UCSD-AML1 (cell line): ENCODE results near the gene MFSD11.
"Not testable (repeated sequence)": the region's sequence is repeated elsewhere in the genome, so short reads cannot be mapped to it uniquely, and the experiment has no call there.

ENCODE experiments used
- DNase-seq: peaks from one replicate; lab custom pipeline; 2025; ENCODE audit not compliant: unreplicated experiment; lab: John Stamatoyannopoulos, UW

The MFSD11 gene

DNA sequence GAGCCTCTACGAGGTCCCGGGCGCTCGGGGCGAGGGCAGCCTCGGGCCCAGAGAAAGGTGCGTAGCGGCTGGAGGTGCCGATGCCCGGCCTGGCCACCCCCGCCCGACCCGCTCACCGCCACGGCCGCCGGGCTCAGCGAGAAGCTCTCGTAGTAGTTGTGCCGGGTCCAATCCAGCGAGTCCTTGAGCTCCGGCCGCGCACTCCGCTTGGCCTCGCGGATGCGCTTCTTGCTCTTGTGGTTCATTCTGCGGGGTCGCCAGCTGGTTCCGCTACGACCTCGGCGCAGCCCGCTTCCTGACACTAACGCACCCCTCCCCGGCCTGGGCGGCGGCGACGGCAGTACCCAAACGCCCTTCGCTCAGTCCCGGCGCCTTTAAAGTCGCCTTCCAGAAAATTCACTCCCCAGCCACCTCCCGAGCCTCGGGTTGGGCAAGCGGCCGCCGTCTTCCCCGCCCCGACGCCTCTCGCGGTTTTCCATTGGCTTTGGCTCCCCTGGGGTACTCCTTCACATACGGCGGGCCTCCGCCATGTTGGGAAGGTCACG, 11.6 kb upstream of the MFSD11 start, which contains the start of gene JMJD6:
Gene JMJD6 (minus strand): TSS at position 376 of the 545 bp plus-strand sequence. CDS start 131 bp downstream, at position 245.
- peak; percentile 96 for DNase-seq

DNA sequence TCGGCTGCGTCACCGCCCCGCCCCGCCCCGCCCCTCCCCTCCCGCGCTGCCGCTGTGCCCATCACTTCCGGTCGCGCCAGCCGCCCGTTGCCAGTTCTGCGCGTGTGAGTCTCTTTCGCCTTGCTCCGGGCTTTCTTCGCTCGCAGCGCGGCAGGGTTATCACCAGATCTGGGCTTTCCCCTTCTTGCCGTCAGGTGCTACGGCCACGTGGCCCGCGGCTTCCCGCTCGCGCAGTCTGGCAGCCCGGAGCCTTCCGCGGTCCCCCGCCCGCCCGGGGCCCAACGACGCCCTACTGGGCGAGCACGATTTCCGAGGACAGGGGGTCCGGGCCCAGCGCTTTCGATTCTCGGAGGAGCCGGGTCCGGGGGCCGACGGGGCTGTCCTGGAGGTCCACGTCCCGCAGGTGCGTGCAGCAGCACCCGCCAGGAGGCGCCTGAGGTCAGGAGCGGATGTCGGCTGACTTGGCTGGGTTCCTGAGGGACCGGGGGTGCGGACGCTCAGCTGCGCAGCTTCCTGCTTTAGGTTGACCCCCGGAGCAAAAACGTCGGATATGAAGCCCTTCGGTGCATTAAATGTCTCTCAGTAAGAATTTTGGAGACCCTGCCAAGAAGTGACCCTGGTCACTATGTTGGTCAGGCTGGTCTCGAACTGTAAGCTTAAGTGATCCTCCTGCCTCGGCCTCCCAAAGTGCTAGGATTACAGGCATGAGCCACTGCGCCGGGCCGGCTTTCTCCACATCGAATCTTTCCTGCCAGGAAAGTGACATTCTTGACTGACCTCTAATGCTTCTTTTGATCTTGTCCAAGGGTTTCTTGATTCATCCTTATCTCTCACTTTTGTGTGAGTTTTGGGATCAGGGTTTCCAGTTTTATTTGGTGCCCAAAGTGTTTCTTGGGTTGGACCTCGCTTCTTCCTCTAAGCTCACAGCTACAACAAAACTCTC, 10.9 kb upstream of the MFSD11 start, which contains the start of gene METTL23:
Gene METTL23 (plus strand): TSS at position 64 of the 943 bp plus-strand sequence. CDS start 2,872 bp downstream, outside the sequence.
- peak; percentile 78 for DNase-seq

DNA sequence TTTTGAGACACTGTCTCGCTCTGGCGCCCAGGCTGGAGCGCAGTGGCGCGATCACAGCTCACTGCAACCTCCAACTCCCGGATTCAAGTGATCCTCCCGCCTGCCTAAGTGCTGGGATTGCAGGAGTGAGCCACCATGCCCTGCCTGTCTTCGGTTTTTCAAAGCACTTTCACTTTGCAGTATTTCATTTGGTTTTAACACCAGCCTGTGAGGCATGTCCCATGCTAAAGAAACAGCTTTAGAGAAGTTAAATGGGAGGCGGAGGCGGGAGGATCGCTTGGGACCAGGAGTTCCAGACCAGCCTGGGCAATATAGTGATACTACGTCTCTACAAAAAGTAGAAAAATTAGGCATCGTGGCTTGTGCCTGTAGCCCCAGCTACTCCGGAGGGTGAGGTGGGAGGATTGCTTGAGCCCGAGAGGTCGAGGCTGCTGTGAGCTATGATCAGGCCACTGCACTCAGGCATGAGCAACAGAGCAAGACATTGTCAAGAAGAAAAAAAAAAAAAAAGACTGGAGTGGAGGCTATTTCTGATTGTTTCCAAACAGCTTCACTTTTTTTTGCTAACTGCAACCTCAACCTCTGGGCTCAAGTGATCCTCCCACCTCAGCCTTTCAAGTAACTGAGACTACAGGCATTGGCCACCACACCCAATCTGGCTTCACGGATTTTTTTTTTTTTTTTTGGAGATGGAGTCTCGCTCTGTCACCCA, 10.0 kb upstream of the MFSD11 start:
- DNase-seq = no peak

DNA sequence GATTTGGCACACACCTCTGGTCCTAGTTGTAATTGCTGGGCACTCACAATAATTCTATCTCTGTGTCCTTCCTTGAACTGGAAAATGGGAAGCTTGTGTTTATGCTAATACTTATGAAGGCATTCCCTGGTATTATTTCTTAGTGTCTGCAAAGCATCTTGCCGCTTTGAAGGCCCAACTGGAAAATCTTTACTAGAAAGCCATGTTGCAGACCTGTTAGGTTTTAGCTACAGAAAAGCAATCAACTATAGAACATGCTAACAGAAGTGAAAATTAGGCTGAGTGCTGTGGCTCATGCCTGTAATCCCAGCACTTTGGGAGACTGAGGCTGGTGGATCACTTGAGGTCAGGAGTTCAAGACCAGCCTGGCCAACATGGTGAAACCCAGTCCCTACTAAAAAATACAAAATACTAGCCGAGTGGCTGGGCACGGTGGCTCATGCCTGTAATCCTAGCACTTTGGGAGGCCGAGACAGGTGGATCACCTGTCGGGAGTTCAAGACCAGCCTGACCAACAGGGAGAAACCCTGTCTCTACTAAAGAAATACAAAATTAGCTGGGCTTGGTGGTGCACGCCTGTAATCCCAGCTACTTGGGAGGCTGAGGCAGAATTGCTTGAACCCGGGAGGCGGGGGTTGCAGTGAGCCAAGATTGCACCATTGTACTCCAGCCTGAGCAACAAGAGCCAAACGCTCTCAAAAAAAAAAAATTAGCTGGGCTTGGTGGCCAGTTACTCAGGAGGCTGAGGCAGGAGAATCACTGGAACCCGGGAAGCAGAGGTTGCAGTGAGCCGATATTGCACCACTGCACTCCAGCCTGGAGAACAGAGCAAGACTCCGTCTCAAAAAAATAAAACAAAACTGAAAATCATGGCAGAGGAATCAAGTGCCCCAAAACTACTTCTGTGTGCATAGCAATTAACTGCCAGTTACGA, 5.9 kb upstream of the MFSD11 start:
- not testable (repeated sequence) for DNase-seq

DNA sequence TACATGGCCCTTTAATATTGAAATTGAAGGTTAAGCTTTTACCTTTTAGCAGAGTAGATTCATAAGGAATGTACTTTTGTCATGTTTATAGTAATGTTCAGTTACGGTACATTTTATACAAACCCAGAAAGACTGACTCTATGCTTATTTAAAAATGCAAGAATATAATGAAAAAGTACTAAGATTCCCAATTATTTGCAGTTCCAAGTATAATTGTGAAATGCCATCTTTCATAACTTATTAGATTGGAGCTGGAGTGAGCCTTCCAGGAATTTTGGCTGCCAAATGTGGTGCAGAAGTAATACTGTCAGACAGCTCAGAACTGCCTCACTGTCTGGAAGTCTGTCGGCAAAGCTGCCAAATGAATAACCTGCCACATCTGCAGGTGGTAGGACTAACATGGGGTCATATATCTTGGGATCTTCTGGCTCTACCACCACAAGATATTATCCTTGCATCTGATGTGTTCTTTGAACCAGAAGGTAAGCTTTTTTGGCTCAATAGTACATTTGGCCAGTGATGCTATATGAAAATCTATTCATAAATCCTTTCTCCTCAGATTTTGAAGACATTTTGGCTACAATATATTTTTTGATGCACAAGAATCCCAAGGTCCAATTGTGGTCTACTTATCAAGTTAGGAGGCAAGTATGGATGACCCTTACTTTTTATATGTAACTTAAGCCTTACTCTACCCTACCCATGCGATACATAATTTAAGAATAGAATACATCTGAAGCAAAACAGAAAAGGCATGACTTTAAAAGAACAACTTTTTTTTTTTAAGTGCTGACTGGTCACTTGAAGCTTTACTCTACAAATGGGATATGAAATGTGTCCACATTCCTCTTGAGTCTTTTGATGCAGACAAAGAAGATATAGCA, 4.9 kb upstream of the MFSD11 start:
- no peak for DNase-seq

DNA sequence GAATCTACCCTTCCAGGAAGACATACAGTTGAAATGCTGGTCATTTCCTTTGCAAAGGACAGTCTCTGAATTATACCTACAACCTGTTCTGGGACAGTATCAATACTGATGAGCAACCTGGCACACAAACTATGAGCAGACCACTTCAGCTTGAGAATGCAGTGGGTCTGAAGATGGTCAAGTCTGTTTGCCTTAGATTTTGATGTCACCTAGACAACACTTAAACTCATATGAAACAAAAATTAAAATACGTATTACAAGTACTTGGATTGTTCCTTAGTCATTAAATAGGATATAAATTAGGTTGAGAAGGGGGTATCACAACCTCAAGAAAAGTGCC, 4.3 kb upstream of the MFSD11 start:
- no peak for DNase-seq

DNA sequence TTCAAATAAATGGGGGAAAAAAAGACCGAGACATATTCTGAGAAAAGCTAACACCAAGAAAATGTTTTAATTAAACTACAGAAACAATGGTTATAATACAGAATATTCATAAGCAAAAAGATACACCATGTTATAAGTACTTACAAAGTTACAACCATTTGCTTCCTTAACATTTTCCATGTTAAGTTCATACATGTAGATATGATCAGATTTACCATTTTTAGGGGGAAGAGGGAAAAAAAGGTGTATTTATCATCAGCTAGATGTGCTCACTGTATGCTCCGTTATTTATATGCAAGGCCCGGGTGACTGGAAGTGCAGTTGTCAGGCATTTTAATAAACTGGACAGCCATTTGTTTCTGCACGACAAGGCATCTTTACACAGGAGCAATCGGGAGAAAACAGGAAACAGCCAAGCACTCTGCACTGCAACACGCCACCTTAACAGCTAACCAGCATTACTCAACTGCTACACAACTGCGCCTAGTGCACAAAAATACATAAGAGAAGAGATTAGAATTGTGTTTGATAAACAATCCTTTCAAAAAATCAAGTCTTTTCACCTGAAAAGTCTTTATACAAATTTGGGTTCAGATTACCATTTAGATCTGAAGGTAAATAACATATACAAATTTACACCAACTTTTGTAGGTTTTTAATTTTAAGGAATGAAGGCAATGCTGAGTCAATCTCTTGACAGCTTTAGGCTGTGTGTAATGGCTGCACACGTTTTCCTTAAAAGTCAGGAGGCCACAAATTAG, 3.7 kb upstream of the MFSD11 start:
- peak; percentile 20 for DNase-seq

DNA sequence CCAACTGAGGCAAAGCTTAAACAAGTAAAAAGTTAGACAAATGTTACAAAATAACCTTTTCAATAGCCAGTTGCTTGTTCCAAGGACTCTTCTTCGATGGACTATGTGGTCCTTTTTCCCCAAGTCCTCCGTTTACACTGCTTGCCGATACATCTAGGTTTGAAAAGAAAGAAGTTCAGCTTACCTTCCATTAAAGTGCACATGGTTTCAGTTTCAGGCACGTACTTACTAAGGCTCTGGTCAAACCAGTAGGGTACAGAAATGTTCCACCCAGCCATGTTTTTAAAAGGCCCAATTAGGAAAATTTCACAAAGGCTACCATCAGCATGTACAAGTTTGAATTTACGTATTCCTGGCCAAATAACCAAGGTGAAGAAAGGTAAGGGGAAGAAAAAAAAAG, 2.9 kb upstream of the MFSD11 start:
- no peak for DNase-seq

DNA sequence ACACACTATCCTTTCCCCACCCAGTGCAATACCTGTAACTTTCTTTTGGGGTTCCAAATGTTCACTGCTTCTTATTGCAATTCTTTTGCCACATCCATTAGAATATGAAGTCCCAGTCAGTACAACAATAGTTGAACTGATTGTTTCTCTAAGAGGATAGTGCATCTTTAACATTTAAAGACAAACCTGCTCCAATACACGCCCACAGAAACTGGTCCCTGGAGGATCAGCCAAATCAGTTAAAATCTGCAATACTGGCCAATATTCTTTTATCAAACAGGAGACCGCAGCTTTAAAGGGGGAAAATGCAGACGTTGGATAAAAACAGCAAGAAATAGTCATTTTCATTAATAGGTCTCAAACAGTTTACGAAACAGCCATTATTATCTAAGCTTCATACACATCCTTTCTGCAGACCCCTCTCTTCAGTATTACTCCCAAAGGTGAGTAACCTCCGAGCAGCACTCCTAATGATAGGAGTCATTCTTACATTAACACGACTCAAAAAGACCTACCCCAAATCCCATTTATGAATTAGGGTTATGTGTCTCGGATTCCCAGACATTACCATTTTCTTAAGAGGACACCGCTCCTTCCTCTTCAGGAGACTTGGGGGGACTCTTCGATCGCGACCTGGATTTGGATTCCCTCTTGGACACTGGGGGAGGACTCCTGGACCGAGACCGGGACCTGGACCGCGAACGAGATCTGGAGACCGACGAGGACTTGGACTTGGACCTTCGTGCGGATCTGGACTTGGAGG, 2.2 kb upstream of the MFSD11 start:
- no peak for DNase-seq

DNA sequence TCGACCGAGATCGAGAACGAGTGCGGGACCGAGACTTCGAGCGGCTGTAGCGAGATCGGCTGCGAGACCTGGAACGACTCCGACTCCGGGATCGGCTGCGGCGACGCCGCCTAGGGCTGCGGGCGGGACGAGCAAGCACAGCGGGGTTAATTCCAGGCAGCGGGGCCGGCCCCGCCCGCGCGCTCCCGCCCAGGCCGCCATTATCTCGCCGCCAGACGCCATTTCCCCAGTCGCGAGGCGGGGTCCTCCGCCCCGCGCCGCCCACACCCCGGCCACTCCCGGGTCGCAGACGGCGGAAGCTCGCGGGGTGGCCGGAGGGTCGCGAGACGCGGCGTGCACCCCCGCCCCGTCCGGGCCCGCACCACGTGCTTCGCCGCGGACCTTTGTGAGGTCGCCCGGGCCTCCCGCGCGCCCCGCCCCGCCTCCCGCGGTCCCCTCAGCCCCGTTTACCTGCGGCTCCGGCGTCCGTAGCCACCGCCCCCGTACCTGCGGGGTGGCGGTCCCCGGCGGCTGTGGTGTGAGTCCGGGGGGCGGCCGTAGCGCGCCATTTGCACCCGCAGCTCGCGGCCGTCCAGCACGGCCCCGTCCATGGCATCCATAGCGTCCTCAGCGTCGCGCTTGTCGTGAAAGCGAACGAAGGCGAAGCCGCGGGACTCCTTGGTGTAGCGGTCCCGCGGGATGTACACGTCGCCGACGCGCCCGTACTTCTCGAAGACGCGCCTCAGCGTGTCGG, 1.4 kb upstream of the MFSD11 start:
- DNase-seq = peak; percentile 74

DNA sequence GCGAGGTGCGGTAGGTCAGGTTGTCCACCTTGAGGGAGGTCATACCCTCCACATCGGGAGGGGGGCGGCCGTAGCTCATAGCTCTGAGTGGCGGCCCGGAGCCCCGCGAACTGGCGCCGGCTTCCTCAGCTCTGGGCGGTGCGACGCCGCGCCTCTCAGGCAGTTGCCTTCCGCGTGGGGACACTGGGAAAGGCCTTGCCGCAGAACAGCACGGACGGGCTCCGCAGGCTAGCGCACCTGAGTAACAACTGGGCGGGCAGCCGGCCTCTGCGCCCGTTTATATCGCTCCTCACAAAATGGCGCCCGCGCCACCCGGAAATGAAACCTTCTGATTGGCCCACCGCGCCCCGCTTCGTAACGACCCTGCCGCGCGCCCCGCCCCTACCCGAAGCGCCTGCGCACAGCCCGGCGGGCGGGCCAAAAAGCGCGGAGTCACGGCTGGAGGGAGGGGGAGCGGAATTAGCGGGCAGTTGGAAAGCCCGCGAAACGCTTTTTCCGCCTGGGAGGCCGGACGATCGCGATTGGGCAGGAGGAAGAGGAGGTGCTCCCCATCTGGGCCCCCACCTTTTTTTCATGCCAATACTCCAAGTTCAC, 740 bp upstream of the MFSD11 start, which contains the start of gene SRSF2:
Gene SRSF2 (minus strand): TSS at position 250 of the 594 bp plus-strand sequence. CDS start 171 bp downstream, at position 79.
- DNase-seq = peak; percentile 100

DNA sequence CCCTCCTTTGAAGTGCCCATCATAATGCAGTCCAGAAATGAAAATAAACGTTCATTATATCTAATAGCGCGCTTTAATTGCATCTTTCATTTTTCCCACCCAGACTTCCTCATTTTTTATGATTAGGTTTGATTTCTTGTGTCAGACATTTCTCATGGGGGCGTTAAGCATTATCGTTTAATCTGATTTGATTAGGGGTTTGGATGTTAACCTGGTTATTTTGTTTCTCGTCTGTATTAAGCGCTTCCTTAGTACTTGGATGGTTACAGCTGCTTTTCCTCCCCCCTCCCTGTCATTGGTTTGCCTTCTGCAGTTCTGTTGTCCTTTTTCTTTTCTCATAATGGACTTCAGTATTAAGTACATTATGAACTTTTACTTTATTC, 540 bp downstream of the MFSD11 start:
- DNase-seq = no peak

DNA sequence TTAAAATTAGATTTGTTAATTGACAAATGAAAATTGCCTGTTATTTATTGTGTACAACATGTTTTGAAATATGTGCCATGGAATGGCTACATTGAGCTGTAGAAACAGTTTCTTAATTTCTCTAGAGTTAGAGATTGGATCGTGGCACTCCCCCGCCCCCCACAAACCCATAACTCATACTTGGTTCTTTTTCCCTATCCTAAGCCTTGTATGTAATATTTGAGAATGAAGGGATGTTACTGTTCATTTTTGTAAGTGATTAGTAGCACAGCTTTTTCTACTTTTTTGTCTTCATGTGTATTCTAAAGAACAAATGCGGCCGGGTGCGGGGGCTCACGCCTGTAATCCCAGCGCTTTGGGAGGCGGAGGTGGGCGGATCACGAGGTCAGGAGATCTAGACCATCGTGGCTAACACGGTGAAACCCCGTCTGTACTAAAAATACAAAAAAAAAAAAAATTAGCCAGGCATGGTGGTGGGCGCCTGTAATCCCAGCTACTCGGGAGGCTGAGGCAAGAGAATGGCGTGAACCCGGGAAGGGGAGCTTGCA, 1.7 kb downstream of the MFSD11 start:
- not testable (repeated sequence) for DNase-seq

DNA sequence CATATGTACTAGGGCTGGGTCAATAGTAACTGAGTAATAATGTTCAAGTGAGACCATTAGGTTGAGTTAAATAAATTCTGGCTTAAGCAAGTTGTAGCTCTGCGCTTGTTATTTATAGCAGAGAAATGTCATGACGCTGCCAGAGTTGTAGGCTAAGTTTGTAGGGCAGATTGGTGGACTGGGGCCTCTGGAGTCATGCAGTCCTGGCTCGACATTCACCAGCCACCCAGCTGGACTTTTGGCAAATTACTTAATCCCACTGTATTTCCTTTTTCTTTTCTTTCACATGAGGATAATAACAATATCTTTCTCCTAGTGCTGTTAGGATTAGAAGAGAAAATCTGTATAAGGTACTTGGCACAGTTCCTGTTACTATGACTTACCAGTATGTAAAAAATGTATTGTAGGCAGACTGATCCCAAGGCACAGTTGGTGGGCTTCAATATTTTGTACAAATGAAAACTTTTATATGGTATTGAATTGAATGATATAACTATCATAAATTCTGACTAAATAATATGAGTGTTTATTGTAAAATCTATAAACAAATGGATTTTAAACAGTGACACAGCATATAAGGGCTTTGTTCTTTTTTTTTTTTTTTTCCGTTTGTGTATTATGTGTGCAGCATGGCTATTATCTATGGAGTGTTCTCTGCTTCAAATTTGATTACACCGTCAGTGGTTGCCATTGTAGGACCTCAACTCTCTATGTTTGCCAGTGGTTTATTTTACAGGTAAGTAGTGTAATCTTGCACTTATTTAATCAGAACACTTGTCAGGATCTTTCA, 2.6 kb downstream of the MFSD11 start:
- DNase-seq = no peak

DNA sequence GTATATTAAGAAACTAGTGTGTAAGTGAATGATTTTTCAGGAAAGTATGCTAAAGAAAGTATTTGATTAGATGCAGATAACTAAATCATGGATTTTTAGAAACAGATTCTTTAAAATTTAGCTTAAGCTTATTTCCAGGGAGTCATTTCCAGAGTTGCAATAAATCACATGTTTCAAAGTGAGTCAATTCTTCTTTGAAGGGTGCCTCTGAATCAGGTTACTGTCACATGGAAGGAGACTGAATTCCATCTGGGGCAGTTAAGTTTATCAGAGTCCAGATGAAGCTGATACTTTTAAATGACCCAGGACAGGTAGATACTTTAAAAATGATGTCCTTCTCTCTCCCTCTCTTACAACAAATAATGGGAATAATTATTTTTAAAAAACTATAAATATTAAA, 5.0 kb downstream of the MFSD11 start:
- no peak for DNase-seq

DNA sequence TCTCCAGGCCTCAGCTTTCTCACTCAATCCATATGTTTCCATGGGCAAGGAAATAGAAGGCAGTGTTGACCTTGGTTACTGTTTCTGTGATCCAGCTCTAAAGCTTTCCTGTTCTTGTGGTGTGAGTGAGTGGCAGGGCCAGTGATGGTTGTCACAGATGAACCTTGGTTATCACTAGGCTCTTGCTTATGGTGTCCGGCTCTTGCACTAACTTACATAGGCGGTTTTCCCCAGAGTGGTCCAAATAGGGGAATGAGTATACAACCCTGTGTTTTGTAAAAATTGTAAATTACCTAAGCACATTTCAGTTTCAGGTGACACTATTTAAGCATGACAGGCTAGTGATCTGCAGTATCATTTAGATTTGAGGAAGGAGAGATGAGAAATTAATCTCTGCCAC, 6.8 kb downstream of the MFSD11 start:
- DNase-seq = no peak
